Measurements from ENCODE around the gene ILRUN. TPM values are rescaled to one million over a fixed set of nuclear protein-coding genes. Genes with fewer than 3 reads are reported as not detected.
"Not testable (repeated sequence)": the region's sequence is repeated elsewhere in the genome, so short reads cannot be mapped to it uniquely, and the experiment has no call there.

ILRUN gene
- total RNA-seq, 1 experiment from 2014 or later = 51.4 TPM

DNA sequence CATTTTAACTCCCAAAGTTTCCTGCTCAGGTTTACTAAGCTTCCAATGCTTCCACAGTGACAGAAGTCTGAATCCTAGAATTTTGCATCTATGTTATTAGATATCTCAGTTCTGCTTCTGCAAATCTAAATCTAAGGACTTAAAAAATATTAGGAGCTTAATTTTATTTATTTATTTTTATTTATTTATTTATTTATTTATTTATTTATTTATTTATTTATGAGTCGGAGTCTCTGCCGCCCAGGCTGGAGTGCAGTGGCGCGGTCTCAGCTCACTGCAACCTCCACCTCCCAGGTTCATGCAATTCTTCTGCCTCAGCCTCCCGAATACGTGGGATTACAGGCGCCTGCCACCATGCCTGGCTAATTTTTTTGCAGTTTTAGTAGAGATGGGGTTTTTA lies 46.3 kb downstream of the ILRUN start:
- in situ Hi-C loops (cut with HindIII; ENCODE audit: low sequenced_read_pairs); DNase-seq (ENCODE audit: low spot score): not testable (repeated sequence)

DNA sequence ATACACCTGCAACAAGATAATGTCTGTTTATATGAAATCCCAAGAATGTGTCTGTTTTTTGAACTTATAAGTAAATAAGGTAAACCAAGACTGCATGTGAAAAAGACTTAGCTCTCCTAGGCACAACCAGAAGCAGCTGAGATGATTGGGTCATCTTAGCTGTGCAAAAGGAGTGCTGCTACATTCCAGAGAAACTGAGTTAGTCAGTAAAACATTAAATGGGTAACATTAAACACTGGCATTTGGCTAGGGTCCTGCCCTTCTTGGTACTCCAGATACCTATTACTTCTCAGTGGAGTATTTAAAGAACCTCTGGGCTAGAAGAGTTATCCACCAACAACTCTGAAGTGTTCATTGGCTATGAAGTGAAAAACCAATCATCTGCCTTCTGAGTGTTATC lies 47.8 kb downstream of the ILRUN start:
- in situ Hi-C loops (cut with HindIII; ENCODE audit: low sequenced_read_pairs) = no loop called here
- no peak for DNase-seq (ENCODE audit: low spot score)

Other genes starting within 250 kb of the ILRUN start
- gene PACSIN1, start 230.7 kb downstream of the ILRUN start, total RNA-seq (2014; rRNA removed; shearing (Covaris generic)) = 0.12 TPM in 1 of 2 replicates, not detected in the other
- gene SPDEF, start 140.4 kb downstream of the ILRUN start, total RNA-seq (2014; rRNA removed; shearing (Covaris generic)) = 0.12 TPM in 1 of 2 replicates, not detected in the other
- gene SNRPC, start 60.7 kb upstream of the ILRUN start, total RNA-seq (2014; rRNA removed; shearing (Covaris generic)) = 389 and 447 TPM in 2 replicates
- 4.6 and 6.5 TPM in 2 replicates for gene BLTP3A, start 95.3 kb upstream of the ILRUN start, total RNA-seq (2014; rRNA removed; shearing (Covaris generic))
- 69.3 and 79.8 TPM in 2 replicates for gene TAF11, start 191.3 kb upstream of the ILRUN start, total RNA-seq (2014; rRNA removed; shearing (Covaris generic))
- 12.3 and 14.2 TPM in 2 replicates for gene ANKS1A, start 192.5 kb upstream of the ILRUN start, total RNA-seq (2014; rRNA removed; shearing (Covaris generic))